Stimulated activated CD8-positive, alpha-beta memory T cell treated with anti-CD3 and anti-CD28 coated beads, Interleukin-4, amount 100 ng/mL, for 1 hour (primary cell): ENCODE results near the gene OR51D1.

ENCODE experiments used
- DNase-seq, 2 donors: peaks; one replicate each; pipeline ENCODE4 v3.0.0-alpha.2; 2020; ENCODE audit warnings: low read depth in 2 of 2, low spot score in 1 of 2

OR51D1 gene

DNA sequence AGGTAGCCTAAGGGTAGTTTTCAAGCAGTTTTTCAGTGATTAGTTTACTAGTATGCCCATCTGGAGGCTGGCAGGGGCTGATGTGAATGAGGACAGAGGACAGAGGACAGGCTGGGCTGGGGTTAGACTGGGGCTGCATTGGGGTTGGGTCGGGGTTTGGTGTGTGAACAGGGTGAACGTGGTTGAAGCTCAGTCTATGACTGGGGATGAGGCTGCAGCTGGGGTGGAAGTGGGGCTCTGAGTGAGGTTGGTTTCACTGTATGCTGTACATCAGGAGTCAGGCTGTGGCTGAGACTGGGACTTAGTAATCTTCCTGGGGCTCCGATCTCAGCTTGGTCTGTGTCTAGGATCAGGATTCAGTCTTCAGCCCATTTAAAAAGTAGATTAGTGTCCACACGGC is 7.0 kb downstream of the OR51D1 start:
- DNase-seq, result no peak

DNA sequence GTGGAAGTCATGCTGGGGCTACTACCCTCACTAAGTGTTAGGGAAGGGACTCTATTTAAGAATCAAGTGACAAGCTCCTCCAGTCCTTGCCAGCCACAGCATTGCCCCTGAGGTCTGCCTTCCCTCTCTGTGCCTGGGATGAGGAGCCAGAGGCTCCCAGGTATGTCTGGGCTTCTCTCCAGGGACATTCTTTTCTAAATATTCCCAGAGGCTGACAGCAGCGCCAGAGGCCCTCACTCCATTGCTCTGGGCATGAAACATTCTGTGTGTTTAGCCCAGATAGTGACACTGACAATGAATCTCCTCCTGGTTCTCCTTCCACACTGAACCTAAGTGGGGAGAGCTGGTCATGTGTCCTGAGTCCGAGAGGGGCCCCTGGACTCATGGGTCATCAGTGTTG is 8.7 kb downstream of the OR51D1 start:
- no peak for DNase-seq

DNA sequence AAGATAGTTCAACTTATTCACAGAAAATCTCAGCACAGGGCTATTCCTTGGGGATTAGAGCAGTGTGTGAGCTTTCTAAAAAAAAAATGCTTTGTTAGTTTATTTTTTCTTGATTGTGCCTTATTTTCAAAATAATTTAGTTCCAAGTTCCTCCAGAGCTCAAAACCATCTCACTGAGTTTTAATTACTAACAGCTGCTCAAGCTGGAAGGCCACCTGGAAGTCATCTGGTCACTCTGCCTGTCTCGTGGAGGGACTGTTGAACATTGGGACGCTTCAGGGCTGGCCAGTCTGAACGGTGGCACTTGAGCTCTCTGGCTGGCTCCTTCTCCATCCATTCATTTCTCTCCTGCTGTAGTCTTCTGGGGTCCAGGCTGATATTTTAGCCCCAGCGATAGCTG is 10.5 kb downstream of the OR51D1 start:
- no peak for DNase-seq

DNA sequence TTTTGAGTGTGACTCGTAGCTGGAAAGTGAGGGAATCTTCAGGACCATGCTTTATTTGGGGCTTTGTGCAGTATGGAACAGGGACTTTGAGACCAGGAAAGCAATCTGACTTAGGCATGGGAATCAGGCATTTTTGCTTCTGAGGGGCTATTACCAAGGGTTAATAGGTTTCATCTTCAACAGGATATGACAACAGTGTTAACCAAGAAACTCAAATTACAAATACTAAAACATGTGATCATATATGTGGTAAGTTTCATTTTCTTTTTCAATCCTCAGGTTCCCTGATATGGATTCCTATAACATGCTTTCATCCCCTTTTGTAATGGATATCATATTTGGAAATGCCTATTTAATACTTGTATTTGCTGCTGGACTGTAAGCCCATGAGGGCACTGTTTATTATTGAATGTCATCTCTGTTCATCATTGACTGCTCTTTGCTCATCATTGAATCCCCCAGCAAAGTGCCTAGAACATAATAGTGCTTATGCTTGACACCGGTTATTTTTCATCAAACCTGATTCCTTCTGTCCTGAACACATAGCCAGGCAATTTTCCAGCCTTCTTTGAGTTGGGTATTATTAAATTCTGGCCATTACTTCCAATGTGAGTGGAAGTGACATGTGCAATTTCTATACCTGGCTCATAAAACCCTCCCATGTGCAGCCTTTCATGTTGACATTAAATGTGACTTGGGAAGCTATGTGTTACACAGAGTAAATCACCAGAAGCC is 17.5 kb downstream of the OR51D1 start:
- DNase-seq, result no peak

DNA sequence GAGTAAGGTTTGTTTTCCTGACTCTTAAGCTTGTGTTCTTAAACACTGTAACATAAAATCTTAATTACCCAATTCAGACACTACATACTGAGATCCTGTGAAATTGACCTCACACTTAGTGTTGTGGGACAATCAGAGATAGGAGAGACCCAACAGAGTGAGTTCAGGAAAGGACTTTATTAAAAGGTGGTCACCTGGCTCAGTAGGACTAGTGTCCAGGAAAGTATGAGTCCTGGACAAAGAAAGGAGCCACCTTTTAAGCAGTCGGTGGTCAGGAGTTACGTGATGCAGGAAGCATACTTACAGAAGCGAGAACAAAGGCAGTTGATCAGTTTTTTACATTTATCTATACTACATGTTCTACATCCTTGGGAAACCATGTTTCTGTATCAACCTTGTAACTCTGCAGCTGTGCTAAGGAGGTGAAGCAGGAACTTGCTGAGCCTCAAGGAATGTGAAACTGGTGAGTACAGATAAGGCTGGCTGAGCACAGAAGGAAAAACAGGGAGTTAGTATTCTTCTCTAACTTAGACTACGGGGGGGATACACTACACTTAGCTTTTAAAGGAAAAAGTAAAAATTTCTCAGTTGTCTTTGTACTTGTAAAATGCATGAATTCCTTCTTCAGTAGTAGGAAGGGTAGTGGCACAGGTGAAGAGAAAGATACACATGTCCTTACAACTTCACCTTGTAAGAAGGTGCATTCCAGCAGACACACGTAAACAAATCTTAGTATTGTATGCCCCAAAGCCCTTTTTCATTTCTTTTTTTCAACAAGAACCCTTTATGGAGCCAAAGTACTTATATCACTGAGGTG is 21.6 kb downstream of the OR51D1 start:
- no peak for DNase-seq

DNA sequence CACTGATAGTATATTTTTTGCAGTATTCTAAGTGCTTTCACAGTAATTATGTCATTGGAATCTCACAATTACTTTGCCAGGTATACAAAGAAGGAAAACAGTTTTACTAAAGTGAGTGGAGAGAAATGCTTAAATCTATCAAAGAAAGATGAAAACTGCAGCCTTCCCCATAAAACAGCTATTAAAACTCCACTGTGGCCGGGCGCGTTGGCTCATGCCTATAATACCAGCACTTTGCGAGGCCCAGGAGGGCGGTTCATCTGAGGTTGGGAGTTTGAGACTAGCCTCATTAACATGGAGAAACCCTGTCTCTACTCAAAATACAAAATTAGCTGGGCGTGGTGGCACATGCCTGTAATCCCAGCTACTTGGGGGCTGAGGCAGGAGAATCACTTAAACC is 25.6 kb downstream of the OR51D1 start:
- DNase-seq, result no peak

DNA sequence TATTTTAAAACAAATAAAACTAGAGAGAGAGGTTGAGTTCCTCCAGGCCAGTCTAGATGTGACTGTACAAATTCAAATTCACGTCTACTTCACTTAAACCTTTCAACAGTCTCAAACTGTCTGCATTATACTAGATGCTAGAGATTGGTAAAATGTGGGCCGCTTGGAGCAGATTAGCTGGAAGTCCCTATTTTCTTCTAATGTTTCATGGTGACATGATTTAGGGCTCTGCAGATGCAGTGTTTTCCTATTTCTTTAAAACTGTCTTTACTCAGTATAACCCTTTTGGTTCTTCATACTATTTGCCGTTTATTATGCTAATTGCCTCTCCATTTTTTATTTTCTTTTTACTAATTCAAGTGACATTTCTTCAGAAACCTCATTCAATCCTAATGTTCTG is 26.9 kb downstream of the OR51D1 start:
- DNase-seq, result no peak

DNA sequence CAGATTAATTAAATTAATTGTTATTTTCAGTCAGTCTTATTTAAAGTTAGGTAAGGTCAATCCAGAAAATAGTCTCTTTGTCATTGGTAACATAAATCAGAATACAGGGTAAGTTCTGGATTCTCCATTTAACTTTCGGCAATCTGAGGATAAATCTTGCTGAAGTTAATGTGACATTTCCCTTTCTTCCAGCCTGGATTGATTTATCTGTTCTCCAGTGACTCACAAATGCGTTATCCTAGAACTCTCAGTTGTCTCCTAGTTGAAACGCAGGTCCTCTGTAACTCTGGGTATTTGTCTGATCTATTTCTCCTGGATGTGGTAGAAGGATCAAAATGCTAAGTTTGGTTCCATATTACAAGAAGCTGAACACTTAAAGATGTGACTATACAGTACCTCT is 27.5 kb downstream of the OR51D1 start:
- DNase-seq, result no peak

DNA sequence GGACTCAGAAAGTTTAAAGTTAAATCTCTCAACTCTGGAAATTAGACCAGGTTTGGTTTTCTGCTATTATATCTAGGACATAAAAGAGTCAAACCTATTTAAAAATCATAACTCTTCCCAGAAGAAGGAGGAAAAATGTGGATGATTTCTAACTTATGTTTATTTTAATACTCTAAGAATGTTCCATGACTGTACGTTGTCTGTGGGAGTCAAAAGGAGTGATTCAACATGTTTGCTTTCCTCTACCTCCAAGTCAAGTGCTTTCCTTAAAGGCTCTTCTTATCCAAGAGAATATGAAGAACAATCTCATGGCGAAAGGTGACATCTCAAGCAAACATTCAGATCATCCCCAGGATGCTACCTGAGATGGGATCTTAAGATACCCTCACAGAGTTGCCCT is 28.1 kb downstream of the OR51D1 start:
- DNase-seq, result no peak

DNA sequence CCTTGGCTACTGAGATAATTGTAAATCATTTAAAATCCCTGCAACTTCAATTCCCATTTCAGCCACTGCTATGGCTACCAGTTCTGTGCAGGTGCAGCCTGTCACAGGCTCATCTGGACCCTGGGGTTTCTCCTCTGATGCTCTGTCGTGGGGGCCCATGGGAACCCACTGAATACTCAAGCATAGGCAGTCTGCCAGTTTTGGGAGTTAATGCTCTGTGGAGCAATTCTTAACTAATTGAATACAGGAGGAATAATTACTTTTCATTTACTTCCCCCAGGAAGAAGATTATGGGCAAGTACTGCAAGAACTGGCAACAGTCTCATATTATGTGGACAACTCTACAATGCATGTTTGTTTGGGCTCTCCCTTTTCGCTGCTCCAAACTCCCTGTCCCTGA is 34.5 kb downstream of the OR51D1 start:
- no peak for DNase-seq

DNA sequence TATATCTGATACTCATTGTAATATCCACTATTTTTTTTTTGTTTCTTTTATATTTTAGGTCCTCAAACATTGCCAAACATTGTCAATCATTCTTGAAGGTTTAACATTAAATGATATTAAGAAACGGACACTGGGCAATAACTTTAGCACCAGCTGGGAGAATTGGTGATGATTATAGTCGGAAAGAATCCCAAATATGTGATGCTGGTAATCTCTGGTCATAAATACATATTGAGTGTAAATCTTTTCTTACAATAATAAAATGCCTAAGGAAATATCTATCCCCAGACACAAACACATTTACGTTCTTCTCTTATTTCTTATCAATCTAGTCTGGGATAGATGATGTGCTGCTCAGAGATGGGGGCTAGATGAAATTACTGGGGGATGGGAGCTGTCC is 35.2 kb downstream of the OR51D1 start:
- no peak for DNase-seq

DNA sequence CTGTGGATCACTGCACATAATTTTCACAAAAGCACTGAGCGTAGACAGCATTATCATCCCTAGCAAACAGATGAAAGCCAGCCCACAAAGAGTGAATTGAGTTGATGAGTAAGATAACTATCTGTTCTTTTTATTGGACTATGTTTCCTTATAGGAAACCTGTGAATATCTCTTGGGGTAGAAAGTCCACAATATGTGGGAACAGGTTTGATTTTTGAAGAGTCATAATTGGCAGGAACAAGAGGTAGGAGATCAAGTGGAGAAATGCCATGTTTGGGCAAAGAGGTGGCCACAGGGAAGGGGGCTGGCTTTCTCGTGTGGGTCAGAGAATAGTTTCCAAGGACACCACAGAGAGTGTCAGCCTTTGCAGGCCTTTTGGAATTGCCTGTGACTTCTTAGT is 36.5 kb downstream of the OR51D1 start:
- no peak for DNase-seq

DNA sequence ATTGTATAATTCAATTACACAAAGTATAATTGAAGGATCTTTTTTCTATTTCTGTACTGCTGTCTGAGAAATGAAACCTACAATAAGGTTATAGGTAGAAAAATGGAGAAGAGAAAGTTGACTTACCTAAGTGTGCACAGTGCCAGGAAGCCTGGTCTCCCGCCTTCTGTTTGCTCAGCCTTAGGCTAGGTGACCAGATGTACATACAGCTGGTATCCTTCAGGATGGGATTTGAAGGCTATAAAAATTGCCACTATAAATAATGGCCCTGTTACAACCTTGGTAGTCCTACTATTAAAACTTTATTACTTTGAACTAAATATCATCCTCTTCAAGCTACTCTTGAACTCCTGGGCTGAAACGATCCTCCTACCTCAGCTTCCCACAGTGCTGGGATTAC is 40.7 kb downstream of the OR51D1 start:
- no peak for DNase-seq

DNA sequence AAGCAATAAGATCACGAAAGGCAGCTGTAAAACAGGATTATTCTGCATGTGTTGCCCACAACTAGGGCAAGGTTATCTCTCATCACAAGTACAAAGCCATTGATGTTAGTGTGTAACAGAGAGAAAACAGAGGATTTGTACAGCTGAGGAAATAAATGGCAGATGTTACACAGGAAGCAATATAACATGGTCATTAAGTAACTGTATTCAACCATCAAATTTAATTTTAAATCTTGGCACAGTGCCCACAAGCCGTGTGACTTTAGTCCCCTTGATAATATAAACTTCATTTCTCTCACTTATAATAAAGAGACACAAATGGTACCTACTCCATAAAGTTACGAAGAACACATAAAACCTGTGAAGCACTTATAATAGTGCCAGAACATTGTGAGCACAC is 43.1 kb downstream of the OR51D1 start:
- no peak for DNase-seq

DNA sequence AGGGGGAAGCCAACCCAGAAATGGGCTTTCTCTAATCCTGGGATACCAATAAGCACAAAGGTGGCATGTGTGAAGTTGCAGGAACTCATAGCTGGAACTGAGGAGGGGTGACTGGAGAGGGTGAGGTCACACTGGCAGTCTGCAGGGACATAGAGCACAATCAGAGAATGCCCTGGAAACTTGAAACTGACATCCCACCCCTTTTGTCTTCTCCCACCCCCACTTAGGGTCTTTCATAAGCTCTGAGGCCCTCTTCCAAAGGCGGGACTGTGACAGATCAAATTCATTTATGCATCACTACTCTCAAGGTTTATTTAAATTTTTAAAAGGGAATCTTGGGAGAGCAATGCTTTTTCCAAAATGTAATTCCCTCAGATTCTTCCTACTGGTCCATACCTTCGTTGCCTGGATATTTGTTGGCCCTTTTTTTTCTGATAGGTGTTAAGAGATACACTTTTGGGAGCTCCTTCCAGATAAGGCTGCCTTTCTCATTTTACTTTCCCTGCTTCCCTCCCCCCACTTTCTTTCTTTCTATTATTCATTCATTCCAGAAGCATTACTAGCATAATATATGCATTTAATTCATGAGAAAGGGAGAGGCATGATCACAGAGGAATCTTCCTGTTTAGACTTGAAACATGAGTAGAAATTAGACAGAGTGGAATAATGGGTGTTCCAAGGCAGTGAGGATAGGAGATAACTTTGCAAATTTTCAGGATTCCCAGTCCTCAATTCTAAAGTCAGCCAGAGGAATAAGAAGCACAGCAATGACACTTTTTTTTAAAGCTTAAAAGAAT is 45.5 kb downstream of the OR51D1 start:
- DNase-seq, result no peak

DNA sequence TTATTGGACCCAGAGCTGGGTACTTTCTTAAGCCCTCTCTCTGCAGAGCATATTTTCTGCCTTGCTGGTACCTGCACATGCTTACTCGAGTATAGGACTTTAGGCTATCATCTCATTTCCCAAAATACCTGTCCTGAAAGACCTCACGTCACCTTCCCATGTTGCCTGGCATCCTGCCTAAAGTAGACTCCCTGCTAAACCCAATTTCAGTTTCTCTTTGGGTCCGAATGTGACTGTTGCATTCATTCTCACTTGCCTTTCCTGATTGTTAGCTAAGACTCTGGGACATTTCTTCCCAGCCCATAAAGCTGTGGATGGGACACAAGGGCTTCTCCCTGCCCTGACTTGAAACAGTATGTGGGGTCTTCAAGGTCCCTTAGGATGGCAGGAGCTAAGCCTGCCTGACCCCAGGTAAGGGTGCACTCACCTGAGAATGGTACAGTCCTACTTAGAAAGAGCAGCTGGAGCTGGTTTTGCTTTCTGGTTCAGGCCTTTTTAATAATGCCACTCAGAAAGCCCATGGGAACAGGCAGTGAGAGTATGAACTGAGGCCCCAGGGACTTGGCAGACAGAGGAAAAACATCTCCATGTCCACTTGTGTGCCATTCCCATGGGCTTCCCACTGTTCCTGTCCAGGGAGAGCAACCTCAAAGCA is 47.5 kb downstream of the OR51D1 start:
- no peak for DNase-seq
